ENCODE results near the gene CGB8.

- no peak for TF ChIP-seq EZH2phosphoT487 (IDR thresholded peaks at IDR 0.05)
- no peak for TF ChIP-seq CTCF (IDR thresholded peaks at IDR 0.05)
These were observed 35.5 kb upstream of the CGB8 start for GRCh38 chr19:49084206-49085019.

Data from neural progenitor cell (in vitro differentiated cells).